OCI-LY1 (cell line): Measurements from ENCODE around the gene GOLGA6D.
"Not testable (repeated sequence)": the region's sequence is repeated elsewhere in the genome, so short reads cannot be mapped to it uniquely, and the experiment has no call there.

ENCODE experiments used
- CTCF ChIP-seq: fragments of 200-600 bp; sonication (generic), shearing (Covaris generic); IDR thresholded peaks from 2 replicates; pipeline ENCODE4 v1.5.1; 2017; ENCODE audit warnings: mild to moderate bottlenecking, antibody characterized with exemption, low read length, moderate library complexity, mixed read lengths
- EZH2 ChIP-seq: fragments of 200-600 bp; sonication (generic), shearing (Covaris generic); IDR thresholded peaks from 2 replicates; pipeline ENCODE4 v1.8.0; 2017; ENCODE audit warnings: borderline replicate concordance, mixed run types, mild to moderate bottlenecking, antibody characterized with exemption, low read length, moderate library complexity, mixed read lengths

DNA sequence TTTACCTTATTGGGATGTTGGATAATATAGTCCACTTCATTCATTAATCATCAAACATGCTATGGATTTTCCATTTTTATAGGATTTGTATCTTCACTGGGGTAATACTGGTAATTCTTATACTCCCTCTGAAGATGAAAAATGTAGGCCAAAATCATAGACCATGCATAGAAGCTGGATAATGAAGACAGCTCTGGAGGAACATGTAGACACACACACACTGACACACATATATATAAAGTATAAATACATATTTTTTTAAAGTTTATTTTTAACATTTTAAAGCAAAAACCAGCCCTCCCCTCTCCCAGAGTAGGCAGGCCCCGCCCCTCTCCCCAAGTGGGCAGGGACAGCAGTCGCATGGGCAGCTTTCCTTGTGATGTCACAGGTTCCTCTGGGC, 24.6 kb upstream of the GOLGA6D start, which contains the start of gene GOLGA6C:
- TF ChIP-seq CTCF, EZH2: not testable (repeated sequence)
